Mesangial cell (primary cell): ENCODE measurements around the gene TCFL5. TPM values are rescaled to one million over a fixed set of nuclear protein-coding genes. Genes with fewer than 3 reads are reported as not detected.

ENCODE experiments used
- total RNA-seq: library from RNA; depleted of rRNA; stranded (reverse); fragments of >200 nt; gene quantifications from 2 replicates; pipeline ENCODE4 v1.2.3, GENCODE V29; 2015

The TCFL5 gene
- total RNA-seq = 5.2 and 6.3 TPM in 2 replicates

DNA sequence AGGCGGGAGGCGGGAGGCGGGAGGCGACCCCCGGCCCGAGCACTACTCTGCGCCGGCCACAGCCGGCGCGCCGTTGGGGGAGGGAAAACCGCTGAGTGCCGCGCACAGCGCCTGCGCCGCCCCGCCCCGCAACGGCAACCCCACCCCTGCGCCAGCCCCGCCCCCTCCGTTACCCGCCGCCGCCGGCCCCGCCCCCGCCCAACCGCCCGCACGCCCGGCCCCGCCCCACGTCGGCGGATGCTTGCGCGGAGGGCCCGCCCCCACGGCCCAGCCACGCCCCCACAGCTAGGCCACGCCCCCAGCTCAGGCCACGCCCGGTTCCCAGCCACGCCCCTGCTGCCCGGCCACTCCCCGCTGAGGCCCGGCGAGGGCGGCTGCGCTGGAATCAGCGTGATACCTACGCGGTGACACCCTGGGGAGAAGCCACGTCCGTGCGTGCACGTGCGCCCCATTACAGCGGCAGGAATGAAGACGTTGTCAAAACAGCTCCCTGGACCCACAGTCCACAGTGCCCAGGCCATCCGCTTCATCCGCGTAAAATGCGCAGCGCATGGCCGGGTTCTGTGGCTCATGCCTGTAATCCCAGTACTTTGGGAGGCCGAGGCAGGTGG, at the start of gene TCFL5:
Gene TCFL5 (minus strand): TSS at position 97 of the 611 bp plus-strand sequence. CDS start 152 bp downstream, outside the sequence.

DNA sequence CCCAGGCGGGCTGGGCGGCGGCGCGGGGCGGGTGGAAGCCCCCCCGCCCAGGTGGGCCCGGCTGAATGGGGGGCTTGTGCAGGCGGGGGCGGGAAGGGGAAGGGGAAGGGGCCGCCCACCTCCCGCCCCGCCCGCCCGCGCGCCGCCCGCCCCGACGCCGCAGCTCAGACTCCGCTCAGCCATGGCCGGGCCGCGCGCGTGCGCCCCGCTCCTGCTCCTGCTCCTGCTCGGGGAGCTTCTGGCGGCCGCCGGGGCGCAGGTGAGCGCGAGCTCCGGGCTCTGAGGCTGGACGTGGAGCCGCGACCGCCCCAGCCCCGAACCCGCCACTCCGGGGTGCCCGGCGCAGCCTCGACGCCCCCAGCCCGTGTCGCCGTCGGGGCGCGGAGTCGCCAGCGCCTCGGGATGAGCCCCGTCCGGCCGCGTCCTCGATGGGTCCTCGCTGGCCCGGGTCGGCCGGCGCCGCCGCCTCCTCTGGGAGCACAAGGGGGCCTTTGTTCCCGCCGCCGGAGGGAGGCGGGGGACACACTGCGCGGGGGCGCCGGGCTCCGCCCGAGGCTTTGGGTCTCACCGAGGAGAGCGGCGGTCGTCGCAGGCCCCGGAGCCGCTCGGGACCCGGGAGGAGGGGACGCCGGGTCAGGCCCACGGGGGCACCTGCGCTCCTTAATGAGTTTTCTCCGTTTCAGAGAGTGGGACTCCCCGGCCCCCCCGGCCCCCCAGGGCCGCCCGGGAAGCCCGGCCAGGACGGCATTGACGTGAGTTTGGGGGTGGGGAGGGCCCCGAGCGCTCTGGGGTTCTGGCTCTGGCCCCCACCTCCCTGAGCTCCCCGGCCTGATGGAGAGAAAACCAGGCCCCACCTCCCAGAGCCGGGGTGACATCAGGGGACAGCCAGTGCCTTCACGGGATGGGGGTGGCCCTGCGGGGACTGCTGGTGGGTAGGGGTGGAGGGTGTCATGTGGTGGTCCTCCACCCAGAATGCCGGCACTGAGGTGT, 44.4 kb downstream of the TCFL5 start, which contains the start of gene COL9A3:
Gene COL9A3 (plus strand): TSS at position 167 of the 990 bp plus-strand sequence. CDS start 15 bp downstream, at position 182.

DNA sequence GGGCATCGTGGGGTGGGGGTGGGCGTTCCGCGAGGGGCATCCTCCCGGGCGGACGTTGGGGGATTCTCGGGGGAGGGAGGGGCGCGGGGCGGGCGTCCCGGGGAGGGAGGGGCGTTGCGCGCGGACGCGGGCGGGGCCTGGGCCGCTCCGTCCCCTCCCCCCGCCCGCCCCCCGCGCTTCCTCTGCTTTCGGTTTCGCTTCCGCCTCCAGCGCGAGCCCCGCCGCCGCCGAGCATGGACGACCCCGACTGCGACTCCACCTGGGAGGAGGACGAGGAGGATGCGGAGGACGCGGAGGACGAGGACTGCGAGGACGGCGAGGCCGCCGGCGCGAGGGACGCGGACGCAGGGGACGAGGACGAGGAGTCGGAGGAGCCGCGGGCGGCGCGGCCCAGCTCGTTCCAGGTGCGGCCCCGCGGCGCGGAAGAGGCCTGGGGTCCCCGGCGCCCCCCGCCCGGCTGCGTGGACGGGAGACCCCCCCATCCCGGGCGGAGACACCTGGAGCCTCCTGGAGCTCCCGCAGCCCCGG, 56.9 kb downstream of the TCFL5 start, which contains the start of gene OGFR:
Gene OGFR (plus strand): TSS at position 209 of the 528 bp plus-strand sequence. CDS start 25 bp downstream, at position 234.

Other genes starting within 250 kb of the TCFL5 start
- gene SLCO4A1, start 219.3 kb downstream of the TCFL5 start, total RNA-seq = 2.2 and 10.6 TPM in 2 replicates
- gene NTSR1, start 153.0 kb downstream of the TCFL5 start, total RNA-seq = not detected in 2 replicates
- gene MRGBP, start 65.3 kb downstream of the TCFL5 start, total RNA-seq = 11.3 and 14.3 TPM in 2 replicates
- gene OGFR, start 57.0 kb downstream of the TCFL5 start, total RNA-seq = 34.5 and 39.6 TPM in 2 replicates
- gene COL9A3, start 44.8 kb downstream of the TCFL5 start, total RNA-seq = 0.49 and 7.9 TPM in 2 replicates
- gene DIDO1, start 64.7 kb upstream of the TCFL5 start, total RNA-seq = 26.6 and 30.8 TPM in 2 replicates
- 20.2 and 26.9 TPM in 2 replicates for gene GID8, start 76.3 kb upstream of the TCFL5 start, total RNA-seq
- gene SLC17A9, start 90.9 kb upstream of the TCFL5 start, total RNA-seq = 12.5 and 33.6 TPM in 2 replicates
- gene BHLHE23, start 145.1 kb upstream of the TCFL5 start, total RNA-seq = not detected in 2 replicates